DMS153 treated with DMSO at 0.1 percent for 48 hours (cell line): Measurements from ENCODE around the gene CHTF18.
"Not testable (repeated sequence)": the region's sequence is repeated elsewhere in the genome, so short reads cannot be mapped to it uniquely, and the experiment has no call there.

Experiments
- DNase-seq: peaks from one replicate; lab custom pipeline; 2025; ENCODE audit not compliant: unreplicated experiment; lab: John Stamatoyannopoulos, UW

CHTF18 gene

GRCh38 chr16:804193-805048 lies 16.0 kb downstream of the CHTF18 start:
- DNase-seq: no peak

GRCh38 chr16:805474-805873 lies 17.1 kb downstream of the CHTF18 start:
- DNase-seq: no peak

DNA sequence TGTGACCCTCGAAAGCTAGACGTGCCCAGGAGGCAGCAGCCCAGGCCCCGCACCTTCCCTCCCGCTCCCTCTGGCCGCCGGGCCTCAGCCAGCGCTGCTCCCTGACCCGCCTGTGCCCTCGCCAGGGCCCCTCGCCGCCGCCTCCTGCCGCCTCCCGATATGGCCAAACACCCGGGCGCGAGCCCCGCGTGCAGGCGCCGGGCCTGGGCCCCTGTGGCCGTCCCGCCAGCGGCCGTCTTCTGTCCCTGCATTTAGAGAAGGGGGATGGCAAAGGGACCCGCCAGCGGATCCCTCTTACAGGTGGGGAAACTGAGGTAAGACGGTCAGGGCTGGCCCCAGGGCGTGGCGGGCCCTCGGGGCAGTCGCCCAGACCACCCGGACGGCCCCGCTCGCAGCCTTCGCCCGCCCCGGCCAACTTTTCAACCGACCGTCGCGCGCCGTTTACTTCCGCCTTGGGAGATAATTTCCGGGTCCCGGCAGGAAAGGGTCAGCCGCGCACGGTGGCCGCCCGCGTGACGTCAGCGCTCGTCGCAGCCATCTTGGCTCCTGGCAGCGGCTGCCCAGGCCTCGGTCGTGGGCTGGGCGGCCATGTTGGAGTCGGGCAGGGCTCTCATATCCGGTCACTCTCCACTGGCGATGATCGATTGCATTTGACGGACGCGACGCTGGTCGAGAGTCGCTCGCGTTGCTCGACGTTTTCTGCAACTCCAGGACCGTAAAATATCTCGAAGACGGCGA lies 19.1 kb downstream of the CHTF18 start:
- DNase-seq: peak; percentile 54

- no peak for DNase-seq
Measured at GRCh38 chr16:808085-808386, 19.6 kb downstream of the CHTF18 start.

DNA sequence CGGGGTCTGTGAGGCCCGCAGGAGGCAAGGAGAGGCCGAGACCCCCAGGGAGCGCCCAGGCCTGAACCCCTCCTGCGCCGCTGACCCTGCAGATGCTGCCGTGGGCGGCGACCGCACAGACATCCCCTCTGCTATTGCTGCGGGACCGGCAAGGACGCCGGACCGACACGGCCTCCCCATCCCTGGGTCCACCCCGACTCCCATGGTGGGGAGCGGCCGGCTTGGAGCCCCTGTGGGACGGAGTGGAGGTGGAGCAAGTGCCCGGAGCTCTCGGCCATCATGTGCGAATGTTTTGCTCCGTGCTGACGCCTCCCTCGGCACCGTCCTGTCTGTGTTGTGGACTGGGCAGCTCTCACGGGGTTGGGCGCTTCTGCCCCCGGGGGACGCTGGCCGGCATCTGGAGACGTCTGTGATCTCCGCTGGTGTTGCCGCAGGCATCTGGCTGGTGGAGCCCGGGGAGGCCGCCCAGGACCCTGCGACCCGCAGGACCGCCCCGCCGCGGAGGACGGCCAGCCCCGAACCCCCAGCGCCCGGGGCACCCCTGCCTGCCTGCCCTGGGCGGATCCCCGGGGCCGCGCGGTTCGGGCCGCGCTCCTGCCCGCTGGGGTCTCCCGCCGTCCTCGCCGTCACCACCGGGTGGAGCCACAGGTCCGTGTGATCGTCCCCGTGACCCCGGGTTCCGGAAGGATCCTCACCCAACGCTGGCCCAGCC lies 24.9 kb downstream of the CHTF18 start:
- DNase-seq: no peak

DNA sequence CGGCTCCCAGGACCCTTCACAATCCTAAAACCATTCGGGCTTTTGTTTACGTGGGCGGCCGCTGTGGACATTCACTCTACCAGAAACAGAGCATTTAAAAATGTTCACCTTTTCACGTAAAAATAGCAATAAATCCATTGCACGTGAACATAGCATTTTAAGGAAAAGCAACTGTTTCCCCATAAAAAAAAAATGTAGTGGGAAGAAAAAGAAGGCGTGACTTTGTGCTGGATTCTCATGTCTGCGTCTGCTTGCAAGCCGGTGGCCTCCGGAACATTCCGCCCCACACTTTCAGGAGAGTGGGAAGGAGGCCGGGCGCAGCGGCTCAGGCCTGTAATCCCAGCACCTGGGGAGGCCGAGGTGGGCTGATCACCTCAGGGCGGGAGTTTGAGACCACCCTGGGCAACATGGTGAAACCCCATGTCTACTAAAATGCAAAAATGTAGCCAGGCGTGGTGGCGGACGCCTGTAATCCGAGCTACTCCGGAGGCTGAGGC lies 25.5 kb downstream of the CHTF18 start:
- no peak for DNase-seq

DNA sequence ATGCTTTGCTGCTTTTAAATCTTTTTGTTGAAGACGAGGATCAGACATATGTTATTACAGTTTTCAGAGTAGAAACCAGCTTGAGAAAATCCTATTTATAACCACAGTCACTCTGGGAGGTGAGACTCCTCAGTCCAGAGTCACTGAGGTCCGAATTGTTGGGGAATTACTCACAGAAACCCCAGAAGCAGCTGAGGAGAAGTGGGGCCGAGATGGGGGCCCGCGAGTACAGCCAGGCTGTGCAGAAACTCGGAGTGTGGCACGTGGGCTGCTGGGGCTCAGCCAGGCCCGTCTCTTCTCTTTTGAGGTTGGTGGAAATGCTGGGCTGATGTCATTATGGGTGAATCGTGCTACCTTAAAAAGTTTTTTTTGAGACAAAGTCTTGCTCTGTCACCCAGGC lies 26.6 kb downstream of the CHTF18 start:
- no peak for DNase-seq

- no peak for DNase-seq
Measured at GRCh38 chr16:815861-816260, 27.4 kb downstream of the CHTF18 start.

GRCh38 chr16:817001-817906 lies 28.8 kb downstream of the CHTF18 start:
- DNase-seq: no peak

DNA sequence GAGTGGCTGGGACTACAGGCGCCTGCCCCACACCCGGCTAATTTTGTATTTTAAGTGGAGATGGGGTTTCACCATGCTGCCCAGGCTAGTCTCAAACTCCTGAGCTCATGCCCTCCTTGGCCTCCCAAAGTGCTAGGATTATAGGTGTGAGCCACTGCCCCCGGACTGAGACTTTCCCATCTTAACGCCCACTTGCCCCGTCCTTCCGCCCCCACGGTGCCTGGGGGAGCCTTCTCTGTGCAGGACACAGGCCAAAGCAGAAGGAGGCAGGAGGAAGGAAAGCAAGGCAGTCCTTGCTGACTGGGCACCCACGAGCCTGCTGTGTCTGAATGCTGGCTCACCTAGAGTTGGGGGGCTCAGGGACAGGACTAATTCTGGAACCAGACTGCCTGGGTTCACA lies 29.7 kb downstream of the CHTF18 start:
- no peak for DNase-seq

- DNase-seq: no peak
Measured at GRCh38 chr16:818592-818991, 30.2 kb downstream of the CHTF18 start.

DNA sequence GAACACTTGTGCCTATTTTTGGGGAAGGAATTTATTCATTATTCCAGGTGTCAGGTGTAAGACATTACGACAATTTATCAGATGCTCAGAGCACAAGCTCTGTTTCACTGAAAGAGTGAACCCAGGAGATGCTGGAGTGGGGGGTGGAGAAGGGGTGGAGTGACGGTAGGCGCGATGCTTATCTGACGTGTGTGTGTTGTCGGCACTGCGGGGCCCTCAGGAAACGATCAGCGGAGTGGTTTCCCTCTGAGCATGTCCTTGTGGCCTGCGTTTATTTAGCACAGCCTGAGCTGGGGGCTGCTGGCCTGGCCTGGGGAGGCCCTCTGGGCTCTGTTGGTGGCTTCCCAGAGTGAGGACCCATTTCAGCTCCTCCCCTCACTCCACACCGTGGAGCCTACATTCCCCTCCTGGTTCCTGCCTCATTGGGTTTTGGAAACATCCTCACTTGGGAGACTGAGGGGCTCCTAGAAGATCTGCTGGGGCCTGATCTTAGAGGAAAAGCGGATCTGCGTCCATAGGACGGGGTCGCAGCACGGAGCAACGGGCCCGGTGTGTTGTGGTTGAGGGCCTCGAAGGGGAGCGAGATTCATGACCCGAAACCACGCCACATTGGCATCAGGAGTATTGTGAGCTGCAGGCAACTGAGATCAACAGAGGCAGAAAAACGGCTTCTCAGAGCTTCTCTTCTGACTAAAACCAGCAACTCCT lies 31.1 kb downstream of the CHTF18 start:
- no peak for DNase-seq

GRCh38 chr16:820044-820408 lies 31.6 kb downstream of the CHTF18 start:
- DNase-seq: not testable (repeated sequence)

GRCh38 chr16:820748-821147 lies 32.3 kb downstream of the CHTF18 start:
- no peak for DNase-seq

DNA sequence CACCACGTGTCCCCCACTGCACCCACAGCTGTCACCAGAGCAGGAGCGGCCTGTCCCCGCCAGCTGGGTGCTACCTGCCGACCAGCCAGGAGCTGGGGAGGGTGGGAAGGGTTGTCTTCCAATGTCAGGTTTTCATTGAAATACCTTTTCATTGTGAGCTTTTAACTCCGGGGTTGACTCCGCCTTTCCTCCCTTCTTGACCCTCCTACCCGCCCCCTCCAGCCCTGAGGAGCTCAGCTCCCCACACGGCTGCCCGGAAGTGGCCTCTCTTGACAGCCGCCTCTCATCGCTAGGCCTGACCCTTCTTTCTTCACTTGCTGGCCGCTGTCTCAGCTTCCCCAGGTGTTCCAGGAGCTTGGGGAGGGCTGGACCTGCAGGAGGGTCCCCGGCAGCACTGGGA lies 33.3 kb downstream of the CHTF18 start:
- no peak for DNase-seq

- DNase-seq: no peak
Measured at GRCh38 chr16:822174-822908, 33.9 kb downstream of the CHTF18 start.

DNA sequence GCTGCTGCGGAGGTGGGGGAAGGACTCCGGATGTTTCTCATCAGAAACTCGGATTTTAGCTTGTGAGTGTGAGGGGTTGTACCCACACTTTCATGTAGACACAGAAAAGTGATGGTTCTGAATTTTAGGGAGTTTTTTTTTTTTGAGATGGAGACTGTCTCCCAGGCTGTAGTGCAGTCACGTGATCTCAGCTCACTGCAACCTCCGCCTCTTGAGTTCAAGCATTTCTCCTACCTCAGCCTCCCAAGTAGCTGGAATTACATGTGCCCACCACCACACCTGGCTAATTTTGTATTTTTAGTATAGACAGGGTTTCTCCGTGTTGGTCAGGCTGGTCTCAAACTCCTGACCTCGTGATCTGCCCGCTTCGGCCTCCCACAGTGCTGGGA lies 34.5 kb downstream of the CHTF18 start:
- no peak for DNase-seq

- no peak for DNase-seq
Measured at GRCh38 chr16:824194-824593, 35.8 kb downstream of the CHTF18 start.

DNA sequence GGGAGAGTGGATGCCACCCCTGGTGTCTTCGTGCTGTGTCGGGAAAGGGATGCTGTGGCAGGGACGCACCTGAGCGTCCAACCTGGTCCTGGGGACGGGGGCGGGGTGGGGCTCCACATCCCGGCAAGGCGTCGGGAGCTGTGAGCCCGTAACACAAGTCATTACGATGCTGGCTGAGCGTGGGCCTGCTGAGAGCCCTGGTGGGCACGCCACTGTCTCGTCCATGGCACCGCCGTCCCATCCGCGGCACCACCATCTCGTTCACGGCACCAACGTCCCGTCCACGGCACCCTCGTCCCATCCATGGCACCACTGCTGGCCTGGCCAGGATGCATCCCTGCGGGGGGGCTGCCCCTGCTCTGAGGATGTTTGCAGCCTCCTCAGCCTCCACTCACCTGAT lies 36.2 kb downstream of the CHTF18 start:
- DNase-seq: no peak
